Fibroblast of skin of back (primary cell): ENCODE measurements around the gene TNS1.

Source experiments
- DNase-seq: peaks from one replicate; pipeline ENCODE4 v3.0.0-alpha.2; 2013

Gene TNS1

DNA sequence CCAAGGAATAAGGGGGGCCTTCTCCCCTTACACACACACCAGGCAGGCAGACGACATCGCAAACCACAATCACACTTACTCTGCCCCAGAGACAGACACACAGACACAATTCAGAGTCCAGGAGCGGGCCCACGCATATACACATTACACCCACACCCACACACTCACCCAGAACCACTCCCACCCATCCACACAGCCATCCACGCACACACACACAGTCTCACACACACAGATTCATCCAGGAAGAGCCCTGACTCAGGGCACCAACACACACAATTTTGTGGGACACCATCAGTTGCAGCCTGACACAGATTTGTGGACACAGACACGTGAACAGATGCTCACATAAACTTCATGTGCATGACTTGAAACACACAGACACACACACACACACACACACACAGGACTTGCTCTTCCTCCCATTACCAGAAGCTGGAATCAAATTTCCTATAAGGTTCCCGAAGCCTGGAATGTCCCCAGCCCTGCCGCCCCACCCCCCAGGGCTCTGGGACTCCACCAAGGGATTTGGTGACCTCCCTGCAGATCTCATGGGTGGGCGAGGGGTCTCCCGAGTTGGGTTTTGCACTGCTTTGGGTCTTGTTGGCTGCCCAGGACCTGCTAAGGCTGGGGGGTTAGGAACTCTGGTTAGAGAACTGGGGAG lies 23.5 kb downstream of the TNS1 start:
- peak; percentile 80 for DNase-seq

DNA sequence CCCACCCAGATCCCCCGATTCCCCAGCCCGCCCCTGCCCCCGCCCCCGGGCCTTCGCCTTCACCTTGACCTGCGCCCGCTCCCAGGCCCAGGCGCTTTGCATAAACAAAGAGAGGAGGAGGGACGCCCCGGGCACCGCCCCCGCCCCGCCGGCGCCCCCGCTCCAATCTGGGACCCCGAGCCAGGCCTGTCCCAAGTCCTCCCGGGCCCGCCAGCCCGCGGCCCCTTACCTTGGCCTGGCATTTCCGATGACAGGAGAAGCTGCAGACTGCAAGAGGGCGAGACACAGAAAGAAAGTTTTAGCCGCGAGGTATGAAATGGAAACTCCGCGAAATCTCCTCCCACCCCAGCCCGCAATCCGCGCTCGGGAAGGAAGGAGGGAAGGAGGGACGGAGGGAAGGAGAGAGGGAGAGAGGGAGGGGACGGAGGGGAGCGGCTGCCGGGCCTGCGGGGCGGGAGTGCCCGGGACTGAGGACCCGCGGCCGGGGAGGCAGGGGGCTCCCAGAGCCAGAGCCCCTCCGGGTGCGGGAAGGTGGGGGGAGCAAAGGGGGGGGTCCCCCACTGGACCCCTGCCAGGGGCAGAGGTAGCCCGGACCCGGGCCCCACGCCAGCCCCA lies 24.2 kb downstream of the TNS1 start:
- peak; percentile 38 for DNase-seq

- no peak for DNase-seq
Measured at GRCh38 chr2:217977840-217978535, 24.8 kb downstream of the TNS1 start.

- no peak for DNase-seq
Measured at GRCh38 chr2:217976301-217976700, 26.5 kb downstream of the TNS1 start.

DNA sequence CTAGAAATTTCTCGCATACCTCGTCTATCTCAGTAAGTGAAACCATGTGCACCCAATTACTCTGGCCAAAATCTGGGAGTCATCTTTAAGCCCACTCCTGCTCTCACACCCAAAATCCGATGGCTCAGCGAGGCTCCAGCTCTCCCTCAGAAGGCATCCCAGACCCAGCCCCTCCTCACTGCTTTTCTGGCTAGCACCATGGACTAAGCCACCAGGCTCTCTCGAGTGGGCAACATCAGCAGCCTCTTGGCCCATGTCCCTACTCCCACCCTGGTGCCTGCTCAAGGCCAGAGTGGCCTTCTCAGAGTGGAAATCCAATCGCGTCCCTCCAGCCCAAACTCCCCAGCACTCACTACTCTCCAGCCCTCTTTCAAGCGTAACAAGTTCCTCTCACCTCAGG lies 27.2 kb downstream of the TNS1 start:
- DNase-seq = no peak

- no peak for DNase-seq
Measured at GRCh38 chr2:217974389-217975005, 28.3 kb downstream of the TNS1 start.

DNA sequence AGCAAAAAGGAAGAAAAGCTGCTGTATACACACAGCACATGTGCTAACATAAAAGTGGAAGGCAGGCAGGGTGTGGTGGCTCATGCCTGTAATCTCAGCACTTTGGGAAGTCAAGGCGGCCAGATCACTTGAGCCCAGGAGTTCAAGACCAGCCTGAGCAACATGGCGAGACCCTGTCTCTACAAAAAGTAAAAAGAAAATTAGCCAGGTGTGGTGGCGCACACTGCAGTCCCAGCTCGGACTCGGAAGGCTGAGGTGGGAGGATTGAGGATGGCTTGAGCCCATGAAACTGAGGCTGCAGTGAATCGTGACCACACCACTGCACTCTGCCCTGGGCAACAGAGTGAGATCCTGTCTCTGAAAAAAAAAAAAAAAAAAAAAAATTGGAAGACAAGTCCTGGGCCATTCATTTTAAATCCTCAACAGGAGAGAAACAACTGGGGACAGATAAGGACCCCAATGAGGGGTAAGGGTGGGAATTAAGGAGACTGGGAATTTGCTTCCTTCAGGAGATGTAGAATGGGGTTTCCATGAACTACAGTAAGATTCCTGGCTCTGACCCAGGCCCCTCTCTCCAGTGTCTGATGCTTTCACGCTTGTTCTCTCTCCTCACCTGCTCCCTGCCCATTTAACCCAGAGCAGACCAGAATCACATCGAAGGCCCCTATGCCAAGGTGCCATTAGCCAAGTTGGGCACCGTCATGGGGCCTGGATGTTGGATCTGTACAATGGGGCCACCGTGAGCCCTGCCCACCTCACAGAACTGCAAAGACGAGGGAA lies 29.6 kb downstream of the TNS1 start:
- no peak for DNase-seq

GRCh38 chr2:217972490-217972889 lies 30.3 kb downstream of the TNS1 start:
- DNase-seq = no peak

- DNase-seq = no peak
Measured at GRCh38 chr2:217972037-217972436, 30.8 kb downstream of the TNS1 start.

- no peak for DNase-seq
Measured at GRCh38 chr2:217971166-217971565, 31.6 kb downstream of the TNS1 start.

DNA sequence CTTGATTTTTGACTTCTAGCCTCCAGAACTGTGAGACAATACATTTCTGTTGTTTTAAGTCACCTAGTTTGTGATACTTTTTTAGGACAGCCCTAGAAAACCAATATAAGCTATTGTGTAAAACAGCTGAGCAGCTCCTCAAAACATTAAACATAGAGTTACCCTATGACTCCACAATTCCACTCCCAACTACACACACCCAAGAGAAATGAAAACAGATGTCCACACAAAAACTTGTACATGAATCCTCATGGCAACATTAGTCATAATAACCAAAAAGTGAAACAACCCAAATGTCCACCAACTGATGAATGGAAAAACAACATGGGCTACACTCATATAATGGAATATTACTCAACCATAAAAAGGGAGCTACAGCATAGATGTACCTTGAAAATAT lies 32.6 kb downstream of the TNS1 start:
- peak; percentile 39 for DNase-seq

DNA sequence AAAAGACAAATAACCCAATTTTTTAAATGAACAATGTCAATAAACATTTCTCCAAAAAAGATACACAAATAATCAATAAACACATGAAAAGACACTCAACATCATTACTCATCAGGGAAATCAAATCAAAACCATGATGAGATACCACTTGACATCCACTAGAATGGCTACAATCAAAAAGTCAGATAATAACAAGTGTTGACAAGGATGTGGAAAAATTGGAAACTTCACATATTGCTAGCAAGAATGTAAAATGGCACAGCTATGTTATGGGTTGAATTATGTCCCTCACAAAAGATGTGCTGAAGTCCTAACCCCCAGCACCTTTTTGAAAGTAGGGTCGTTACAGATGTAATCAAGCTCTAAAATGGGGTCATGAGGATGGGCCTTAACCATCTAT lies 33.2 kb downstream of the TNS1 start:
- DNase-seq = no peak

DNA sequence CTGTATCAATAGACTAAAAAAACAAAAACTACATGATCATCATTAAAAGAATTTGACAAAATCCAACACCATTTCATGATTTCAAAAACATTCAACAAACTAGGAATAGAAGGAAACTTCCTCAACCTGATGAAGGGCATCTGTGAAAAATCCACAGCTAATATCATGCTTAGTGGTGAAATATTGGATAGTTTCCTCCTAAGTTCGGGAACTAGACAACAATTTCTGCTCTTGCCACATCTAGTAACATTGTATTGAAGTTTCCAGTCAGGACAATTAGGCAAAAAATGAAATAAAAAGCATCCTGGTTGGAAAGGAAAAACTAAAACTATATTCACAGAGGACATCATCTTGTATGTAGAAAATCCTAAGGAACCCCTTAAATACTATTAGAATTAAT lies 34.8 kb downstream of the TNS1 start:
- DNase-seq = no peak

DNA sequence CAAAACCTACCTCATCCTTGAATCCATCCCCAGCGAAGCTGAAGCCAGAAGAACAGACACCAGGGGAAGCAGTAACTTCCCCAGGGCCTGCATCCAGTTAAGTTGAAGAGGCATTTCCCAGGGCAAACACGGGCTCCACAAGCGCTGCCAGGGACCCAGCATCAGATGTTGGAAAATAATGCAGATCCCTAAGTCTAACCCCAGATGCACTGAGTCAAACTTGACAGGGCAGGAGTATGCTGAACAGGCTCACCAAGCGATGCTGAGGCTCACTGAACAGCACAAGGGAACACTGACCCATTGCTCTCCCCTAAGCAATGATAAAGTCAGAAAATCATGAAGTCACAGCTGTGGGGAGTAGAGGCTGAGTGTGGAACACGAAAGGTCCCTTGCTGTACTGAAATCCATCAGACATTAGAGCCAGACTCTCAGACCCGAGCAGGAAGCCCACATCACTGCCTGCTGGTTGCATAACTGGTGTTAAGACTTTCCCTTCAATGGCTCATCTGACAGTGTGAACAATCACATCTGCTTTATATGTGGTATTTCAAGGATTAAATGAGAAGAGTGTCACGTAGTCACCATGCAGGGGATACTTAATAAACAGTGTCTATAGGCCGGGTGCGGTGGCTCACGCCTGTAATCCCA lies 36.2 kb downstream of the TNS1 start:
- DNase-seq = peak; percentile 34

GRCh38 chr2:217964275-217965161 lies 38.3 kb downstream of the TNS1 start:
- no peak for DNase-seq

DNA sequence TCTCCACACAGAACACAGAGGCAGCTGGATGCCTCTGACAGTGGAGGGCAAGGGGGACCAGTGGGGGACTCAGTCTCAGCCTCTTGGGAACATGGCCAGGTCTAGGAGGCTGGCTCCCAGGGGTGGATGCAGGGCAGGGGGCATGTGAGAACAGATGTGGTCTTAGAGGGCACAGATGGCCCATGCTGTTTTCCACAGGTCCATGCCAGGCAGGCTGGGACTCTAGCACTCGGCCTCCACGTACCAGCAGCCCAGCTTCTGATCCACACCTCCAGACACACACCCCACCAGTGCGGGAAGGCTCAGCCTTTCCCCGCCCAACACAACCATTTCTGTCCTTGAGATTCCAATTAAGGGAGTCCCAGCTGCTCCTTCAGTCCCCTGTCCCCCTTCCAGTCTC lies 42.4 kb downstream of the TNS1 start:
- DNase-seq = no peak

- peak; percentile 68 for DNase-seq
Measured at GRCh38 chr2:217959723-217960122, 43.1 kb downstream of the TNS1 start.

- DNase-seq = no peak
Measured at GRCh38 chr2:217958884-217959225, 43.9 kb downstream of the TNS1 start.

- DNase-seq = no peak
Measured at GRCh38 chr2:217958206-217958883, 44.5 kb downstream of the TNS1 start.

GRCh38 chr2:217956586-217957457 lies 46.0 kb downstream of the TNS1 start:
- DNase-seq = no peak
